ENCODE results near the gene TMEM175.
A peak's percentile ranks its signal among the peaks of the same experiment; 100 is the strongest.

TMEM175 gene, protein sequence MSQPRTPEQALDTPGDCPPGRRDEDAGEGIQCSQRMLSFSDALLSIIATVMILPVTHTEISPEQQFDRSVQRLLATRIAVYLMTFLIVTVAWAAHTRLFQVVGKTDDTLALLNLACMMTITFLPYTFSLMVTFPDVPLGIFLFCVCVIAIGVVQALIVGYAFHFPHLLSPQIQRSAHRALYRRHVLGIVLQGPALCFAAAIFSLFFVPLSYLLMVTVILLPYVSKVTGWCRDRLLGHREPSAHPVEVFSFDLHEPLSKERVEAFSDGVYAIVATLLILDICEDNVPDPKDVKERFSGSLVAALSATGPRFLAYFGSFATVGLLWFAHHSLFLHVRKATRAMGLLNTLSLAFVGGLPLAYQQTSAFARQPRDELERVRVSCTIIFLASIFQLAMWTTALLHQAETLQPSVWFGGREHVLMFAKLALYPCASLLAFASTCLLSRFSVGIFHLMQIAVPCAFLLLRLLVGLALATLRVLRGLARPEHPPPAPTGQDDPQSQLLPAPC

GRCh38 chr4:931960-932712 lies at the start of gene TMEM175, which contains the start of gene GAK:
Gene TMEM175 (plus strand): TSS chr4:932460. CDS start chr4:947740, 15,280 bp downstream.
Gene GAK (minus strand): TSS chr4:932316. CDS start chr4:932187, 129 bp downstream.
- peak; percentile 96 for DNase-seq (ENCODE audit: low spot score)

DNA sequence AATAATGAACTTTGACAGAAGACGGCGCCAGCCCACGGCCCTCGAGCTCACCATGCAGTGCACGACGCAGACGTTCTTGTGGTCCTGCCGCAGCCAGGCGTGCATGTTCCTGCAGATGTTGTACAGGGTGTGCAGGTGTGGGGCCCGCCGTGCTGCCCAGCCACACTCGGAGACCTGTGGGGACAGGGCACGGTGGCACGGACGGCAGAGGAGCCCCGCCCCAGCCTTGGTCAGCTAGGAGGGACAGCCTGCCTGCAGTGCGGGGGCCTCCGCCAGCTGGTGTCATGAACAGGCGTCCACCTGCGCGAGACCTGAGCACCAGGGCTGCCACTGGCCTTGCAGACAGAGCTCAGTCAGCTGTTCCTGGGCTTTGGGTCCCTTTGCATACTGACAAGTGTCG lies 49.6 kb upstream of the TMEM175 start:
- DNase-seq (ENCODE audit: low spot score), result no peak

DNA sequence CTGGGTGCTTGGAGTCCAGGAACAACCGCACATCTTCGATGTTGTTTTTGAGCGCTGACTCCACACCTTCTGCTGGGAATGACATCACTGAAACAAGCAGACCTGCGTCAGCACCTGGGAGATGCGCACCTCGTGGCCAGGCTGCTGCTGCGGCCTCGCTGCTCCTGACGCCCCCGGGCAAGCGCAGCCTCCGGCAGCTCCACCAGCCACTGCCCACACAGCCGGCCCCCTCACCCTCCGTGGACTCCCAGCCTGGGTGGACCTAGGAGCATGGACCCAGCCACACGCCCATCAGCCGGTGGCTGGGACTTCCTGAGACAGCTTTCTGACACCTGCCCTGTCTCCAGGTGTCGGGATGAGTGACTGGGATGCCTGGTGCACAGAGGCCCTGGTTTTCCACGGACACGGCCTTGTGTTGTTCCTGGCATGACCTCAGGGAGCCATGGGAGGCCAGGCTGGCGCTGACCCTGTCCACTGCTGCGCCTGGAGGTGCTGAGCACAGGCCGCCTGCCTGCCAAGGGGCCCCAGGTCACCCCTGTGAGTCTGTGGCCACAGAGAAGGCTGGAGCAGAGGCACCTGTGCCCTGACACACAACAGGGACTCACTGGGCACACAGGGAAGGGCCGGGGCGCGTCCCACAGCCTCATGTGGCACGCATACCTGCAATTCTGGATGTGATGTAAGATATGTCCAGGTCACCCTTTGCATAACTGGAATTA lies 48.7 kb upstream of the TMEM175 start:
- no peak for DNase-seq (ENCODE audit: low spot score)

GRCh38 chr4:884259-884658 lies 48.0 kb upstream of the TMEM175 start:
- DNase-seq (ENCODE audit: low spot score), result no peak

- DNase-seq (ENCODE audit: low spot score), result no peak
Measured at GRCh38 chr4:884896-885295, 47.4 kb upstream of the TMEM175 start.

DNA sequence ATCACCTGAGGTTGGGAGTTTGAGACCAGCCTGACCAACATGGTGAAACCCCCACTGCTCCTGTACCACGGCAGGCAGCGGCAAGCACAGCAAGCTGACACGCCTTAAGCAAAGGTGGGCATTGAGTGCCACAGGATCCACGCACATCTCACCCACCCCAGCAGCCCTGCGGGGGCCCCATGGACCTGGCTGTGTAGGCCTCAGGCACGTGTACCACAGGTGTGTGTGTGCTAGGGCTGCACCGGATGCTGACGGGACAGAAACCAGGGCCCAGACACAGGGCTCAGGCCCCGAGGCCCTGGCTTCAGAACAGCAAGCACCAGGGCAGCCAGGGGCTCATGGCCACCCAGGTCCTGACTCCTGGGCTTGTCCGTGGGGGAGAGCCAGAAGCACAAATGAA lies 46.9 kb upstream of the TMEM175 start:
- no peak for DNase-seq (ENCODE audit: low spot score)

- DNase-seq (ENCODE audit: low spot score), result no peak
Measured at GRCh38 chr4:886244-886643, 46.0 kb upstream of the TMEM175 start.

- DNase-seq (ENCODE audit: low spot score), result no peak
Measured at GRCh38 chr4:887034-887763, 45.1 kb upstream of the TMEM175 start.

DNA sequence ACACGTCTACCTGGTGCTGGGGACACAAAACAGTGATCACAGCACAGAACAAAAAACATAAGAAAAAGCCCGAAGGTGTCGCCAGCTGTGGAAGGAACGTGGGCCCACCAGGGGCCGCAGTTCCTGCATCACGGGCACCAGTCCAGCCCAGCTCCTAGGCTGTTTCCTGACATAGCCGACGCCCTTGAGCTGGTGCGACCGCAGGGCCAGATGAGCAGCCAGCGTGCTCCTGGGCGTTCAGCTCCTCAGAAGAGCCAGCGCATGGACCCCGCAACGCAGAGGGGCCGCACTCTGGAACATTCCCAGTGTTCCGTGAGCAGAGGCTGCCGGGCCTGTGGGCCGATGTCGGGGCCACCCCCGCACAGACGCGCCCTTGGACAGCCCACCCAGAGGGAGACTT lies 44.2 kb upstream of the TMEM175 start:
- DNase-seq (ENCODE audit: low spot score), result no peak

DNA sequence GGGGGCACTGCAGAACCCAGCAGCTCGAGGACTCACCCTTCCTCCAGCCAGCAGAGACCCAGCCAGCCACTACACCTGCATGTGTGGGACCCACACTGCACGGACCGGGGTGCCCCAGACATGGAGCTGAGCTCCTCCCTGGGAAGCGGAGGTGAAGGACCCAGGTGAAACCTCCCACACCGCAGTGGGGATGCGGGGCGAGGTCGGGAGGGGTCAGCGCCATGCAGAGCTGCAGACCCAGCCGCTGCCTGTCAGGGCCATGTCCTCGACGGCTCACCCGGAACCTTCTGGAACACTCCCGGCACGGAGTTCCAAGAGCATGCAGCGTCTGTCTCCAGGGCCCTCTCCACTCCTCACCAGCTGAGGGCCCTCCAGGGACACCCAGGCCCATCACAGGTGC lies 42.7 kb upstream of the TMEM175 start:
- DNase-seq (ENCODE audit: low spot score), result no peak

DNA sequence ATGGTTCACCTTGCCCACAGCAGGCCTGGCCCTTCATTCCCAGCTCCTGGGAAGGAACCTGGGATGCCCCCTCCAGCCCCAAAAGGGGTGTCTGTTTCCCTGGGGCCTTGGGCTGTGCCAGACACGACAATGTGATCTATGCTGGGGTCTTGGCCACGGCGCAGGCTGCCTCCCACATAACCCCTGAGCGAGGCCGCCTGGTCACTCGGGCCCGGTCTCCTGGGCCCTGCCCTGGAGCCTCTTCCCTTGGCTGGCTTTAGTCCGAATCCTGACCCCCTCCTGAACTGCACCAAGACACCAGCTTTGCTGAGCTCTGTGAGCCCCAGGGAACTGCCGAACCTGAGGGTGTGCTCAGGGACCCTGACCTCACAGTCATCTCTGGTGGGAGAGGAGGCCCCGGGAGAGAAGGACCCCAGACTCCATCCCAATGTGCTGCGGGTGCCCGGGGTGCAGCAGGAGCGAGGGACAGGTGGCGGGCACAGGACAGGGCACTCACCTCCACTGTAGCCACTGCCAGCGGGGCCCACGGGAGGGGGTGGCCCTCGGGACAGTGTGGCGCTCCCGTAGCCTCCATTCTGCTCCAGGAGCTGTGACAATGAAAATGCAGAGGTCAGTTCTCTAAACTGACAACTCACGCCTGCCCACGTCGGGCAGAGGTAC lies 42.1 kb upstream of the TMEM175 start:
- no peak for DNase-seq (ENCODE audit: low spot score)

- peak; percentile 44 for DNase-seq (ENCODE audit: low spot score)
Measured at GRCh38 chr4:891747-892146, 40.5 kb upstream of the TMEM175 start.

- DNase-seq (ENCODE audit: low spot score), result no peak
Measured at GRCh38 chr4:892780-893179, 39.5 kb upstream of the TMEM175 start.

GRCh38 chr4:893276-893994 lies 38.8 kb upstream of the TMEM175 start:
- DNase-seq (ENCODE audit: low spot score), result no peak

- DNase-seq (ENCODE audit: low spot score), result no peak
Measured at GRCh38 chr4:893995-894705, 38.1 kb upstream of the TMEM175 start.

- DNase-seq (ENCODE audit: low spot score), result no peak
Measured at GRCh38 chr4:895596-895995, 36.7 kb upstream of the TMEM175 start.

DNA sequence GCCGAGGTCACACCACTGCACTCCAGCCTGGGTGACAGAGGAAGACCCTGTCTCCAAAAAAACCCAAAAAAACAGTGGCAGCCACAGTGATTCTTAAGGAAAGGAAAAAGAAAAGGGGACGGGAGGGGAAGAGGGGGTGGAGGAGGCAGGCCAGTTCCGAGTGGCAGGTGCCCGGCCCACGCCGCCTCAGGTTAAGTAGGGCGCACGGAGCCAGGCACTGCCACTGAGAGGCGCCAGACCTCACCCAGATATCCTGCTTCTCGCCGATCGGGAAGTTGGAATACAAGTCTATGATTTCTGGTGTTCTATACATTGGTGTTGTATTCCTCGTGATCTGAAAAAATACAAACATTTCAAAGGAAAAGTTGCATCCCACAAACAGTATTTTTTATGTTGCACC lies 36.0 kb upstream of the TMEM175 start:
- no peak for DNase-seq (ENCODE audit: low spot score)

GRCh38 chr4:896630-897029 lies 35.6 kb upstream of the TMEM175 start:
- no peak for DNase-seq (ENCODE audit: low spot score)

DNA sequence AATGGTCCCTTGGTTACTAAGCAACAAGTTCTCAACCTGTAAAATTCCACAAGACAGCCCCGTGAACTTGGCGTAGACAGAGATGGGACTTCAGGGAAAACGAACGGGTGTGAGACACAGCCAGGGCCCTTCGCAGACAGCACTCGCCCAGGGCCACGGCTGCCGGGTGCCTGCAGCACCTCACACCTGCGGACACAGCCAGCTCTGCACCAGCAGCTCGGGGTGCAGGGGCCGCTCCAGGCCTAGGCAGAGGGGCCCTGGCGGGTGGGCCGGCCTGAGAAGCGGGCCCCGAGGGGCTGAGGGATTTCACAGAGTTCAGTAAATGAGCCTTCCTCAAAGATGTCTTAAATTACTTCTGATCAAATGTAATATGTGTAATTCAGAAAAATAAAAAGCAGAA lies 34.1 kb upstream of the TMEM175 start:
- DNase-seq (ENCODE audit: low spot score), result no peak

All from NAMALWA (cell line).